ENCODE measurements around the gene KCNQ1.

The KCNQ1 gene

GRCh38 chr11:2728663-2729332 is 284.0 kb downstream of the KCNQ1 start:
- no peak for DNase-seq

GRCh38 chr11:2729841-2730240 is 285.0 kb downstream of the KCNQ1 start:
- DNase-seq = no peak

GRCh38 chr11:2730272-2731129 is 285.7 kb downstream of the KCNQ1 start:
- no peak for DNase-seq

GRCh38 chr11:2731130-2732125 is 286.6 kb downstream of the KCNQ1 start:
- no peak for DNase-seq

GRCh38 chr11:2732261-2732939 is 287.6 kb downstream of the KCNQ1 start:
- no peak for DNase-seq

GRCh38 chr11:2732940-2733628 is 288.3 kb downstream of the KCNQ1 start:
- no peak for DNase-seq

- no peak for DNase-seq
Observed at GRCh38 chr11:2734181-2735052, 289.6 kb downstream of the KCNQ1 start.

GRCh38 chr11:2735053-2735589 is 290.3 kb downstream of the KCNQ1 start:
- no peak for DNase-seq

- no peak for DNase-seq
Observed at GRCh38 chr11:2736577-2737225, 291.9 kb downstream of the KCNQ1 start.

- no peak for DNase-seq
Observed at GRCh38 chr11:2737226-2737590, 292.4 kb downstream of the KCNQ1 start.

- DNase-seq = no peak
Observed at GRCh38 chr11:2737866-2738265, 293.1 kb downstream of the KCNQ1 start.

GRCh38 chr11:2738551-2739431 is 294.0 kb downstream of the KCNQ1 start:
- no peak for DNase-seq

GRCh38 chr11:2739531-2740274 is 294.9 kb downstream of the KCNQ1 start:
- no peak for DNase-seq

GRCh38 chr11:2740275-2740940 is 295.6 kb downstream of the KCNQ1 start:
- no peak for DNase-seq

GRCh38 chr11:2741006-2741376 is 296.2 kb downstream of the KCNQ1 start:
- no peak for DNase-seq

GRCh38 chr11:2741377-2742131 is 296.7 kb downstream of the KCNQ1 start:
- DNase-seq = no peak

- no peak for DNase-seq
Observed at GRCh38 chr11:2742201-2742600, 297.4 kb downstream of the KCNQ1 start.
